Measurements from ENCODE around the gene SYNPO. TPM values are rescaled to one million over a fixed set of nuclear protein-coding genes. Genes with fewer than 3 reads are reported as not detected.

Gene SYNPO
- total and polyA plus RNA-seq, 2 experiments from 2014 or later = 7.1 to 8.4 TPM

DNA sequence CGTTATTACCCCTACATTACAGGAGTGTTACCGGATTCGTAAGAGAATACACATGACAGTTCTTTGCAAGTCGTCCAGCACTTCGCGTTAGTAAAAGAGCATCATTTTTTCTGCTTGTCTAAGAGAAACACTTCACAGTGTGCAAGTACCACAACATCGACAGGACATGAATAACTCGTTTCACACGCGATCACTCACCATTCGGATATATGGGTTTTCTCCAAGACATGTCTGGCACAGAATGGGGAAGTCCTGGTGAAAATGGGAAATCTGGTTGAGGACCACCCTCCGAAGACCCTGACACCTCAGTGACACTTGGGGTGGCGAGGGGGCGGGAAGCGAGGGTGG lies 59.8 kb downstream of the SYNPO start:
- no peaks in the 10 kb centered on the region for H3K9me2 ChIP-seq (replicated peaks; ENCODE audit: insufficient read depth)
- peak overlapping the region; percentile 92 for H3K4me3 ChIP-seq
- peak overlapping the region; percentile 87 for H2AFZ ChIP-seq
- H3K36me3 ChIP-seq (replicated peaks; ENCODE audit: insufficient read depth, low read depth) = no peaks in the 10 kb centered on the region
- peaks cover 31% of the 10 kb centered on the region for H3K79me2 ChIP-seq
- no peaks in the 10 kb centered on the region for H3K27me3 ChIP-seq
- TF ChIP-seq EZH2phosphoT487 (IDR thresholded peaks at IDR 0.05; ENCODE audit: low read depth, severe bottlenecking, unreplicated experiment) (no peak), EZH2 (IDR thresholded peaks at IDR 0.05; ENCODE audit: borderline replicate concordance) (no peak)
- H3K27ac ChIP-seq = peak overlapping the region; percentile 97
- no peaks in the 10 kb centered on the region for H3K9me3 ChIP-seq (ENCODE audit: low read depth)
- H3K4me1 ChIP-seq (ENCODE audit: insufficient read depth) = peaks cover 11% of the 10 kb centered on the region
- H4K20me1 ChIP-seq (ENCODE audit: insufficient read depth, poor library complexity, severe bottlenecking) = peaks cover 9% of the 10 kb centered on the region
- no peak for DNase-seq (ENCODE audit: low spot score)
- peak overlapping the region; percentile 90 for H3K4me2 ChIP-seq
- WGBS (ENCODE audit: low lambda C conversion rate, missing lambda C conversion rate) = 9% methylated on average over 15 of the region's 15 CpGs

DNA sequence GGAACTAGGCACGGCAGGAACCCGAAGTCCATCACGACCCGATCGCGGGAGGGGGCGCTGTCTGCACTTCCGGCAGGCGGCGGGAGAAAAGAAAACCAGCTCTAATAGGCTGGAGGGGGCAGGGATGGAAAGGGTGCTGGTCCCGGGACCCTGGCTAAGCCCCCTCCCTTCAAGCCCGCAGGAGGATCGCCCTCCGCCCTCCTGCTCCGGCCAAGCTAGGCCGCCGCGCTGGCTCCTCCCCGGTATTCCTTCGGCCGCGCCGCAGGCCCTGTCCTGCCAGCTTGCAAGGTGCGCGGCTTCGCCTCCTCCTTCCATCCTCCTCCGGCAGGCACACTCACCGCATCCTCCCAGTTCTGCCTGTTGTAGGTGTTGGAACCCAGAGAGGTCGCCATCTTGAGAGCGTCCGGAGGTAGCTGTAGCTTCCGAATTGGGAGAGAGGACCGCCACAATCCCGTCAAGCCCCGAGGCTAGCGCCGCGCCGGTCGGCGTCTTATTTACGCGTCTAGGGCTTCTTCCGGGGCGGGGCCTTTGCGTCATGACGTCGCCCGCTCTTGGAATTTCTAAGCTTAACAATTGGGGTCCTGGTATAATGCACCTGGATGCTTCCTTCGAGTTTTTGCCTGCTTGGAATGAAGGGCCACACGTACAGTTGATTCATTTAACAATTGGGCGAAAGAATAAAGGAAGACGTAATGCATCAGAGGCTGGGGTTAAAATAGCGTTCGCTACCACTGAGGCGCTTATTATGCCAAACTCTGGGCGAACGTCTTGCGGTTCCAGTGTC lies 60.3 kb downstream of the SYNPO start, which contains the start of gene RBM22:
RBM22 (minus strand) TSS at position 469 of the 784 bp plus-strand sequence; CDS start at position 392, 77 bp downstream.
- H3K9me2 ChIP-seq (replicated peaks; ENCODE audit: insufficient read depth) = no peaks in the 10 kb centered on the region
- no peaks in the 10 kb centered on the region for H3K36me3 ChIP-seq (replicated peaks; ENCODE audit: insufficient read depth, low read depth)
- peaks cover 9% of the 10 kb centered on the region for H4K20me1 ChIP-seq (ENCODE audit: insufficient read depth, poor library complexity, severe bottlenecking)
- peak within 1 kb of the TSS; percentile 97 for H3K27ac ChIP-seq
- under 1% methylated on average over 52 of the region's 59 CpGs for WGBS (ENCODE audit: low lambda C conversion rate, missing lambda C conversion rate)
- peaks cover 31% of the 10 kb centered on the region for H3K79me2 ChIP-seq
- peak; percentile 95 for DNase-seq (ENCODE audit: low spot score)
- H3K4me2 ChIP-seq = peak within 1 kb of the TSS; percentile 90
- peaks cover 11% of the 10 kb centered on the region for H3K4me1 ChIP-seq (ENCODE audit: insufficient read depth)
- no peaks in the 10 kb centered on the region for H3K27me3 ChIP-seq
- TF ChIP-seq EZH2 (IDR thresholded peaks at IDR 0.05; ENCODE audit: borderline replicate concordance) (no peak), EZH2phosphoT487 (IDR thresholded peaks at IDR 0.05; ENCODE audit: low read depth, severe bottlenecking, unreplicated experiment) (no peak)
- TF ChIP-seq, protein P1, sequence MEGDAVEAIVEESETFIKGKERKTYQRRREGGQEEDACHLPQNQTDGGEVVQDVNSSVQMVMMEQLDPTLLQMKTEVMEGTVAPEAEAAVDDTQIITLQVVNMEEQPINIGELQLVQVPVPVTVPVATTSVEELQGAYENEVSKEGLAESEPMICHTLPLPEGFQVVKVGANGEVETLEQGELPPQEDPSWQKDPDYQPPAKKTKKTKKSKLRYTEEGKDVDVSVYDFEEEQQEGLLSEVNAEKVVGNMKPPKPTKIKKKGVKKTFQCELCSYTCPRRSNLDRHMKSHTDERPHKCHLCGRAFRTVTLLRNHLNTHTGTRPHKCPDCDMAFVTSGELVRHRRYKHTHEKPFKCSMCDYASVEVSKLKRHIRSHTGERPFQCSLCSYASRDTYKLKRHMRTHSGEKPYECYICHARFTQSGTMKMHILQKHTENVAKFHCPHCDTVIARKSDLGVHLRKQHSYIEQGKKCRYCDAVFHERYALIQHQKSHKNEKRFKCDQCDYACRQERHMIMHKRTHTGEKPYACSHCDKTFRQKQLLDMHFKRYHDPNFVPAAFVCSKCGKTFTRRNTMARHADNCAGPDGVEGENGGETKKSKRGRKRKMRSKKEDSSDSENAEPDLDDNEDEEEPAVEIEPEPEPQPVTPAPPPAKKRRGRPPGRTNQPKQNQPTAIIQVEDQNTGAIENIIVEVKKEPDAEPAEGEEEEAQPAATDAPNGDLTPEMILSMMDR (IDR thresholded peaks at IDR 0.05; ENCODE audit: poor library complexity) = peak; percentile 69
- H3K4me3 ChIP-seq = peak within 1 kb of the TSS; percentile 92
- peak within 1 kb of the TSS; percentile 87 for H2AFZ ChIP-seq
- H3K9me3 ChIP-seq (ENCODE audit: low read depth) = no peaks in the 10 kb centered on the region

DNA sequence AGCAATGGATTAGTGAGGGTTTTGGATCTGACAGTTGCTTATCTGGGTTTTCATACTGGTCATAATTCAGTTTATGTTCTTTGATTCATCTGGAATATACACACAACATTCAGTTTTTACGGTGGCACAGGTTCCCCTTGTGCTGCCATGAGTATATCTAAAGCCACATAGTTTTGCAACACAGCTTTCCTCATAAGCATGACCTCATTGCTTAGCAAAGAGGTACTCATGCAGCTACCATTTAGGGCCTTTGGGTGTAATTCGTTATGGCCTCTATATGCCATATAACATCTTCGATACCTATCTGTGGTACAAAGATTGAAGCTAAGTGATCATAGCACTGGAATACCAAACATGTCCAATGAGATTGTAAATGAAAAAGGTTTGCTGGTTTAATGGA lies 63.3 kb downstream of the SYNPO start:
- no peaks in the 10 kb centered on the region for H3K36me3 ChIP-seq (replicated peaks; ENCODE audit: insufficient read depth, low read depth)
- DNase-seq (ENCODE audit: low spot score) = no peak
- H3K27ac ChIP-seq = no peak overlapping the region
- H3K27me3 ChIP-seq = no peaks in the 10 kb centered on the region
- WGBS (ENCODE audit: low lambda C conversion rate, missing lambda C conversion rate) = 89% methylated on average over 3 of the region's 3 CpGs
- H3K9me3 ChIP-seq (ENCODE audit: low read depth) = no peaks in the 10 kb centered on the region
- peaks cover 9% of the 10 kb centered on the region for H4K20me1 ChIP-seq (ENCODE audit: insufficient read depth, poor library complexity, severe bottlenecking)
- no peak overlapping the region for H3K4me2 ChIP-seq
- no peak overlapping the region for H3K4me3 ChIP-seq
- peaks cover 13% of the 10 kb centered on the region for H3K4me1 ChIP-seq (ENCODE audit: insufficient read depth)
- TF ChIP-seq EZH2phosphoT487 (IDR thresholded peaks at IDR 0.05; ENCODE audit: low read depth, severe bottlenecking, unreplicated experiment) = no peak
- no peak overlapping the region for H2AFZ ChIP-seq
- H3K79me2 ChIP-seq = peaks cover 20% of the 10 kb centered on the region
- H3K9me2 ChIP-seq (replicated peaks; ENCODE audit: insufficient read depth) = no peaks in the 10 kb centered on the region

DNA sequence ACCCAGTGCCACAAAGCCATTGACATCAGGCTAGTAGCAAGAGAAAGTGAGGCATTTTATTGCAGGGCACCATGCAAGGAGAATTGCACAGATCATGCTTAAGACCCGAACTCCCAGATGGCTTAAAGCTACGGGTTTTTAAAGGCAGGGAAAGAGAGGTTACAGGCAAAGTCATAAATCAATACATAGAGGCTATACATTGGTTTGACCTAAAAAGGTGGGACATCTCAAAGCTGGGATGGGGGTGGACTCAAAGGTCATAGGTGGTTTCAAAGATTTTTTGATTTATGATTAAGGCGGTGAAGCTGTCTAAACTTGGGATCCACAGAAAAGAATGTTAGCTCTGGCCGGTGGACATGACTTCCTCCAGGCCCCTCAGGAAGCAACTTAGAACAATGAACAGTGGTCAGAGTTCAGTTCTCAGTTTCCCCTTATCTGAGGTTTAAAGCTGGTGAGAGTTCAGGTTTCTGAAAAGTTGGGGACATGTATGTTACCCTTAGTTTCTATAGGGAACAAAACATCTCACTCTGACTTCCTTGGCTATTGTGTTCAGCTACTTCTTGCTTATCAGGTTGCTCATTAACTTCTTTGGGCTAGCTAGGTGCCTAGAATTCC lies 66.4 kb downstream of the SYNPO start:
- Histone ChIP-seq H3K4me1 (ENCODE audit: insufficient read depth) (peaks cover 3% of the 10 kb centered on the region), H3K9me2 (replicated peaks; ENCODE audit: insufficient read depth) (no peaks in the 10 kb centered on the region), H3K36me3 (replicated peaks; ENCODE audit: insufficient read depth, low read depth) (no peaks in the 10 kb centered on the region), H3K27ac (no peak overlapping the region), H2AFZ (no peak overlapping the region), H3K27me3 (no peaks in the 10 kb centered on the region), H3K4me2 (no peak overlapping the region), H3K79me2 (no peaks in the 10 kb centered on the region), H3K9me3 (ENCODE audit: low read depth) (no peaks in the 10 kb centered on the region), H3K4me3 (no peak overlapping the region), H4K20me1 (ENCODE audit: insufficient read depth, poor library complexity, severe bottlenecking) (no peaks in the 10 kb centered on the region)
- 76% methylated on average over 4 of the region's 4 CpGs for WGBS (ENCODE audit: low lambda C conversion rate, missing lambda C conversion rate)
- DNase-seq (ENCODE audit: low spot score) = no peak
- no peak for TF ChIP-seq EZH2phosphoT487 (IDR thresholded peaks at IDR 0.05; ENCODE audit: low read depth, severe bottlenecking, unreplicated experiment)
- TF ChIP-seq, protein P1 (IDR thresholded peaks at IDR 0.05; ENCODE audit: poor library complexity) = no peak
- no peak for TF ChIP-seq EZH2 (IDR thresholded peaks at IDR 0.05; ENCODE audit: borderline replicate concordance)

Other genes with a start within 250 kb of the SYNPO start
- 51.1 and 57.2 TPM in 2 replicates for gene CD74, start 227.8 kb upstream of the SYNPO start, total RNA-seq
- gene CD74, start 227.8 kb upstream of the SYNPO start, polyA plus RNA-seq = 103 and 107 TPM in 2 replicates
- gene RPS14, start 190.9 kb upstream of the SYNPO start, total RNA-seq = 2,319 and 2,589 TPM in 2 replicates
- 1,067 and 1,087 TPM in 2 replicates for gene RPS14, start 190.9 kb upstream of the SYNPO start, polyA plus RNA-seq
- gene NDST1, start 132.5 kb upstream of the SYNPO start, total RNA-seq = 66.7 and 85.1 TPM in 2 replicates
- gene NDST1, start 132.5 kb upstream of the SYNPO start, polyA plus RNA-seq = 30.2 and 42.5 TPM in 2 replicates
- 0.92 and 1.1 TPM in 2 replicates for gene MYOZ3, start 20.6 kb downstream of the SYNPO start, total RNA-seq
- 0.83 and 1.8 TPM in 2 replicates for gene MYOZ3, start 20.6 kb downstream of the SYNPO start, polyA plus RNA-seq
- gene RBM22, start 60.4 kb downstream of the SYNPO start, total RNA-seq = 39.3 and 42.6 TPM in 2 replicates
- 32.9 and 38.6 TPM in 2 replicates for gene RBM22, start 60.4 kb downstream of the SYNPO start, polyA plus RNA-seq
- 50.0 and 63.9 TPM in 2 replicates for gene DCTN4, start 118.4 kb downstream of the SYNPO start, total RNA-seq
- gene DCTN4, start 118.4 kb downstream of the SYNPO start, polyA plus RNA-seq = 18.3 and 22.9 TPM in 2 replicates
- 47.7 and 52.2 TPM in 2 replicates for gene SMIM3, start 138.1 kb downstream of the SYNPO start, total RNA-seq
- 44.2 and 45.5 TPM in 2 replicates for gene SMIM3, start 138.1 kb downstream of the SYNPO start, polyA plus RNA-seq
- not detected in 2 replicates for gene IRGM, start 205.9 kb downstream of the SYNPO start, total RNA-seq
- gene IRGM, start 205.9 kb downstream of the SYNPO start, polyA plus RNA-seq = not detected in 2 replicates

All from hepatocyte (in vitro differentiated cells).